NCI-H774 (cell line): Measurements from ENCODE around the gene LSR.
"Not testable (repeated sequence)": the region's sequence is repeated elsewhere in the genome, so short reads cannot be mapped to it uniquely, and the experiment has no call there.

ENCODE experiments used
- DNase-seq: peaks from one replicate; lab custom pipeline; 2025; lab: John Stamatoyannopoulos, UW

Gene LSR

DNA sequence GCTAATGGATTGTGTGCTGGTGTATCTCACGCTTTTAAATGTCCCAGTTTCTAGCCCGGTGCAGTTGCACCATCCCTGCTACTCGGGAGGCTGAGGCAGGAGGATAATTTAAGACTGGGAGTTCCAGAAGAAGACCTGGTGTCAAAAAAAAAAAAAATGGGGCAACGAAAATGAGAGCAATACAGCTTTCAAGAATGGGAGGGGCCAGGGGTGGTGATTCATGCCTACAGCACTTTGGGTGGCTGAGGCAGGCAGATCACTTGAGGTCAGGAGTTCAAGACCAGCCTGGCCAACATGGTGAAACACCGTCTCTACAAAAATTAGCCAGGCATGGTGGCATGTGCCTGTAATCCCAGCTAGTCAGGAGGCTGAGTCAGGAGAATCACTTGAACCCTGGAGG, 37.3 kb downstream of the LSR start:
- DNase-seq: not testable (repeated sequence)

DNA sequence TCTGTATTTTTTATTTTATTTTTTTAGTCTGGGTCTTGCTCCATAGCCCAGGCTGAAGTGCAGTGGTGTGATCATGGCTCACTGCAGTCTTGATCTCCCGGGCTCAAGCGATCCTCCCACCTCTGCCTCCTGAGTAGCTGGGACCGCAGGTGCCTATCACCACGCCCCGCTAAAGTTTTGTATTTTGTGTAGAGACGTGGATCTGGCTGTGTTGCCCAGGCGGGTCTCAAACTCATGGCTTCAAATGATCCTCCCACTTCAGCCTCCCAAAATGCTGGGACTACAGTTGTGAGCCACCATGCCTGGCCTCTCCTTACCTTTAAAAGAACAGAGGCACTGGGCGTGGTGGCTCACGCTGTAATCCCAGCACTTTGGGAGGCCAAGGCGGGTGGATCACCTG, 38.9 kb downstream of the LSR start:
- DNase-seq: no peak

DNA sequence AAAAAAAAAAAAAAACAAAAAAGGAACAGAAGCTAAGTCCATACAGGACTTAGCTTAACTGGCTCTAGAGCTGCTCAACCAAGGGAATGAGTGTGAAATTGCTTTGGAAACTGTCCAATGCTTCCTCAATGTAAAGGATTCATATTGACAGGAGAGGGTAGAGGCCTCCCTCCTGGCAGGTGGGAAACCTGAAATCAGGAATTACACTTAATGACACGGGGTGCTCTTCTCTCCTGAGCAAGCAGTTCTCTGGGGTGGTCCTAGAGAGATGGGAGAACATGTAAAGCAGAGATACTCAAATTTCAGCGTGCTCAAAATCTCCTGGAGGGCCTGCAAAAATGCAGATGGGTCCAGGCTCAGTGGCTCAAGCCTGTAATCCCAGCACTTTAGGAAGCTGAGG, 39.5 kb downstream of the LSR start:
- no peak for DNase-seq

DNA sequence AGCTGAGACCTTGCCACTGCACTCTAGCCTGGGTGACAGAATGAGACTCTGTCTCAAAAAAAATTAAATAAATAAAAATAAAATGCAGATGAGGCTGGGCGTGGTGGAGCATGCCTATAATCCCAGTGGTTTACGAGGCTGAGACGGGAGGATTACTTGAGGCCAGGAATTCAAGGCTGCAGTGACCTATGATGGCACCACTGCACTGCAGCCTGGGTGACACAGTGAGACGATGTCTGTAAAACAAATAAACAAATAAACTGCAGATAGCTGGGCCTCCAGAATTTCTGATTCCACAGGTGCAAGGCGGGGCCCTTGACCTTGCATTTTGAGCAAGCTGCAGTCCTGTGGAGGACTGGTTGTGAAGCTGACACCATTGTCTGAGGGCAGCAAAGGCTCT, 40.1 kb downstream of the LSR start:
- DNase-seq: no peak

DNA sequence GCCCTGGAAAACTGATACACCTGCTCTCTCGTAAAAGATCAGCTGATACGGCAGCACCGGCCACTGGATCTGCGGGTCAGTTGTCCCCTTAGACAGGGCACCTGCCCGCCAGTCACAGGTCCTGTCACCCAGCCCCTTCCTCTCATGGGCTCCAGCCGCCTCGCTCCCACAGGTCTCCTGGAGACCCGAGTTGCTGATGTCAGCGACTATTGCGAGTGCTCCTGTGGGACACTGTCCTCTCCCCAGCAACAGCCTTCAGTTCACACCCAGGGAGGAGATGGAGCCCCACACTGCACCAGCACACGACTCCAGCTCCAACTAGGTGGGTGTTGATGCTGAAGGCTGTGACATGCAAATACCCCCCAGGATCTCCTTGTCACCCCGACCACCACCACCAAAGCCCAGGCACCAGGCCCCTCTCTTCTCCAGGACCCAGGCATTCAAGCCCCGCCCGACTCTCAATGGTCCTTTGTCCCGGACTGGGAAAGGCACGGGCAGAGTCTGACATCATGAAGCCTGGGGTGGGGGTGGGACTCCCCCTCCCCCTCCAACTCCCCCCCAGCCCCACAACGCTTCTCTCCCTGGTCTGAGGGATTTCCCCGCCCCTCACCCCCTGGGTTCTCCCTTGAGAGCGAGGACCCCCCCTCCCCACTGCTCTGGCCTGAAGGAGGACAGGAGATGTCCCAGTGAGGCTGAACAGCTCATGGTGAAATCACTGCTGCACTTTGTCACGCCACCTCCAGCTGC, 41.8 kb downstream of the LSR start:
- no peak for DNase-seq

DNA sequence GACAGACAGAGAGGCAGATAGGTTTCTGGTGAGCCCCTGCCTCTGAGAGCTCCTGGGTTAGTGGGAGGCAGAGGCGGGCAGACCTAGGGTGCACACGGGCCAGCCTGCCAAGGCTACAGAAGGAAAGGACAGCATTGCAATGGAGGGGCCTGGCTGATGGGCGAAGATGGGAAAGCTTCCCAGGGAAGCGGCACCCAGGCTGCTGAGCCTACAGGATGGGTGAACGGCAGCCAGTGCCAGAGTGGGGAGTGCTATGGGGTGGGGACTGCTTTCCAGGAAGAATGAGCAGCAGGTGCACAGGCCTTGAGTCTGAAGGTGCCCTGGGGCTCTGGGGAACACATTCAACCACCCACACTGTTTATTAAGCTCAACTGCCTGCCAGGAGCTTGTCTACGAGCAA, 42.5 kb downstream of the LSR start:
- DNase-seq: no peak

GRCh38 chr19:35291916-35292315, 43.1 kb downstream of the LSR start, which contains the start of gene MAG:
Gene MAG, plus strand, starts transcription at chr19:35292161. Its CDS starts 3,248 bp downstream, at chr19:35295409.
- no peak for DNase-seq

- DNase-seq: no peak
Observed at GRCh38 chr19:35292421-35293362, 43.9 kb downstream of the LSR start.

DNA sequence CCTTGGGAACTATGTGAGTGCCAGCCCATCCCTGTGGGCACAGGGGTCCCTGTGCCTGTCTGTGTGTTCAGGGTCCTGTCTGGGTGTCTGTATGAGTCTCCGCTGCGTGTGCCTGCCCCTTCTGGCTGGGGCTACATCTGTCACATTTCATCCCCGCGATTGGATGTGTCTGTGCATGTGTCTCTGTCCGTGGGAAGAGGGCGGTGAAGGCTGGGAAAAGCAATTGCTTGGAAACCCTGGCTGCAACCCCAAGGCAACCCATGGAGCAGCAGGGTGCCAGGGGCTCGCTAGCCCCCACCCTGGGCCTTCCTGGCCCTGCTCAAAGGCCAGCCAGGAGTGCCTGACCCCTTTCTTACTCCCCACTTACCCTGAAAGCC, 44.5 kb downstream of the LSR start:
- DNase-seq: no peak

GRCh38 chr19:35293808-35294207, 45.0 kb downstream of the LSR start:
- DNase-seq: no peak

DNA sequence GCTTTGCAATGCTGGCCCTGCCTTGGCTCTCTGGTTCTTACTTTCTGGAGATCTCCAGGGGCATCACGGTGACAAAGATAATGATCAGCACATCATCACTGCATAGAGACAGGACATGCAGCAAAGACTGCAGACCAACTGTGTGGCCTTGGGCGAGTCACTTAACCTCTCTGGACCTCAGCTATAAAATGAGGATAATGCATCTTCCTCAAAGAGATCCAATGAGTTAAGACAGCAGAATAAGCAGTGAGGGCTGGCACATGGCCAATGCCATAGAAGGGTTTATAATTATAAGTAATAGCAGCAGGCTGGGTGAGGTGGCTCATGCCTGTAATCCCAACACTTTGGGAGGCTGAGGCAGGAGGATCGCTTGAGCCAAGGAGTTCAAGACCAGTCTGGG, 45.5 kb downstream of the LSR start:
- DNase-seq: no peak

DNA sequence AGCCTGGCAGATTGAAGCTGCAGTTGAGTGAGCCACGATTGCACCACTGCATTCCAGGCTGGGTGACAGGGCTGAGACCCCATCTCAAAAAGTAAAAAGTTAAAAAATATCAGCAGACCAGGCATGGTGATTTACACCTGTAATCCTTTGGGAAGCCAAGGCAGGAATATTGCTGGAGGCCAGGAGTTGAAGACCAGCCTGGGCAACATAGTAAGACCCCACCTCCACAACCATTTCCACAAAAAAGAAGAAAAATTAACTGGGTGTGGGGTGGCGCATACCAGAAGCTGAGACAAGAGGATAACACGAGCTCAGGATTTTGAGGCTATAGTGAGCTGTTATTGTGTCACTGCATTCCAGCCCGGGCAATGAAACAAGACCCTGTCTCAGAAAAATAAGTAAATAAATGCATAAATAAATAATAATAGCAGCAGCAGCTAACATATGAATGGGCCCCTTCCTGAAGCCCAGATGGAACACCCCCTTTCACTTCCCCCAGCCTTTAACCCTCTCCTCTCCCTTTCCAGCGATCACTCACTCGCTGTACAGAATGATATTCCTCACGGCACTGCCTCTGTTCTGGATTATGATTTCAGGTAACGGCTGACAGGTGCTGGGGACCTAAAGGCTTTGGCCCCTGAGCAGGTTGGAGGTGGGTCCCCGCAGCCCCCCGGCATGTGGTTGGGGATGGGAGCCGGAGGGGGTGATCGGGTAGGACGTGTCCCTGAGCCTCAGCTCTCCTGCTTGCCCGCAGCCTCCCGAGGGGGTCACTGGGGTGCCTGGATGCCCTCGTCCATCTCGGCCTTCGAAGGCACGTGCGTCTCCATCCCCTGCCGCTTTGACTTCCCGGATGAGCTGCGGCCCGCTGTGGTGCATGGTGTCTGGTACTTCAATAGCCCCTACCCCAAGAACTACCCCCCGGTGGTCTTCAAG, 46.3 kb downstream of the LSR start:
- no peak for DNase-seq

DNA sequence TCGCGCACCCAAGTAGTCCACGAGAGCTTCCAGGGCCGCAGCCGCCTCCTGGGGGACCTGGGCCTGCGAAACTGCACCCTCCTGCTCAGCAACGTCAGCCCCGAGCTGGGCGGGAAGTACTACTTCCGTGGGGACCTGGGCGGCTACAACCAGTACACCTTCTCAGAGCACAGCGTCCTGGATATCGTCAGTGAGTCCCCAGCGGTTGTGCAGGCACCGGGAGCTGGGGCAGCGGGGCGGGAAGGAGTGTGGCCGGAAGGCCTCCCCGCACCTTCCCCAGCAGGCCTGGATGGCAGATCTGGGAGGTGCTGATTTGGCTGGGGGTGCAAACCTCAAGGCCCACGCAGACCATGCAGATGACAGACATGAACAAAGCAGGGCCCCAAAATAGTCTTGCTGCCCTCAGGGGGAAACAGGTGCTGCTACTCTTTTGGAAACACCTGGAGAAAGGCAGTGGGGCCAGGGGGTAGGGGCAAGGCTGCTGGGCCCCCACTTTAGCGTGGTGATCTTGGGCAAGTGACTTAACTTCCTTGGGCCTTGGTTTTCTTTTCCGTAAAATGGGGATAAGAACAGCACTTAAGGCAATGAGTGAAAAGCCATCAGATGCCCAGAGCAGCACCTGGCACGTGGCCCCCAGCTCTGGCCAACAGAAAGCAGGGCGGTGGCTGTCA, 47.1 kb downstream of the LSR start:
- no peak for DNase-seq

DNA sequence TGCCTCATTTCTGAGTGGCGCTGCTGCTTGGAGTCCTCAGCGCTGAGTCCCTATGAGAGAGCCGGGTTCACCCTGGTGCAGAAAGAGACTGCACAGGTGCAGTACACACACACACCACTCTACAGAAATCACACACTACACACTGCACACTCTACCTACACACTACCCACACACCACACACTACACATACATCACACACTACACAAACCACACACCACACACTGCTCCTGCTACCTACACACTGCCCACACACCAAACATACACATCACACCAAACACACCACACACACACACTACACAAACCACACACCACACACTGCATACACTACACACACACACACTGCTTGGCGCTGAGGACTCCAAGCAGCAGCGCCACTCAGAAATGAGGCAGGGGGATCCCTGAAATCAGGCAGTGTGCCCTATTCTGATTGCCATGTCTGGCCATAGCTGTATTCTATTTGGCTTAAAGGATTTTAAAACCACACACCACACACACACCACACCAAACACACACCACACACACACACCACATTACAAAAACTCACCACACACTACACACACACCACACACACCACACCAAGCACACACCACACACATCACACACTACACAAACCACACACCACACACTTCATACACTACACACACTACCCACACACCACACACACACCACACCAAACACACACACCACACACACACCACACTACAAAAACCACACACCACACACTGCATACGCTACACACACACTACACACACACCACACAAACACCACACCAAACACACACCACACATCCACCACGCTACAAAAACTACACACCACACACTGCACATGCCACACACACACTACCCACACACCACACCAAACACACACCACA, 48.1 kb downstream of the LSR start:
- no peak for DNase-seq

GRCh38 chr19:35297515-35297848, 48.7 kb downstream of the LSR start:
- no peak for DNase-seq

DNA sequence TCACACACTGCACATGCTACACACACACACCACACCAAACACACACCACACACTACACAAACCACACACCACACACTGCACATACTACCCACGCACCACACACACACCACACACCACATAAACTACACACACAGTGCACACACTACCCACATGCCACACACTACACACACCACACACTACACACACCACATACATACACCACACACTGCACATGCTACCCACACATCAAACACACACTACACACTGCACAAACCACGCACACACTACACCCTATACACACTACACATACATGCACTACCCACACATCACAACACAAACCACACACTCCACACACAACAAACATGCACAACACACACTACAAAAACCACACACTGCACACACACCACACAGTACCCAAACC, 49.1 kb downstream of the LSR start:
- no peak for DNase-seq

DNA sequence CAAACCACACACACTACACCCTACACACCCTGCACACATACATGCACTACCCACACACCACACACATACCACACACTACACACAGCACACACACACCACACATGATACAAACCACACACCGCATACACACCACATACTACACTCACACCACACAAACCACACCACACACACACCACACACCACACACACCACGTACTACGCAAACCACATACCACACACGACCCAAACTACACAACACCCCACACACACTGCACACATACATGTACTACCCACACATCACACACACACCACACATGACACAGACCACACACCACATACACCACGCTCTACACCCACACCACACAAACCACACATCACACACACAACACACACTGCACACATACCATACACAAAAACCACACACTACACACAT, 49.8 kb downstream of the LSR start:
- DNase-seq: no peak

DNA sequence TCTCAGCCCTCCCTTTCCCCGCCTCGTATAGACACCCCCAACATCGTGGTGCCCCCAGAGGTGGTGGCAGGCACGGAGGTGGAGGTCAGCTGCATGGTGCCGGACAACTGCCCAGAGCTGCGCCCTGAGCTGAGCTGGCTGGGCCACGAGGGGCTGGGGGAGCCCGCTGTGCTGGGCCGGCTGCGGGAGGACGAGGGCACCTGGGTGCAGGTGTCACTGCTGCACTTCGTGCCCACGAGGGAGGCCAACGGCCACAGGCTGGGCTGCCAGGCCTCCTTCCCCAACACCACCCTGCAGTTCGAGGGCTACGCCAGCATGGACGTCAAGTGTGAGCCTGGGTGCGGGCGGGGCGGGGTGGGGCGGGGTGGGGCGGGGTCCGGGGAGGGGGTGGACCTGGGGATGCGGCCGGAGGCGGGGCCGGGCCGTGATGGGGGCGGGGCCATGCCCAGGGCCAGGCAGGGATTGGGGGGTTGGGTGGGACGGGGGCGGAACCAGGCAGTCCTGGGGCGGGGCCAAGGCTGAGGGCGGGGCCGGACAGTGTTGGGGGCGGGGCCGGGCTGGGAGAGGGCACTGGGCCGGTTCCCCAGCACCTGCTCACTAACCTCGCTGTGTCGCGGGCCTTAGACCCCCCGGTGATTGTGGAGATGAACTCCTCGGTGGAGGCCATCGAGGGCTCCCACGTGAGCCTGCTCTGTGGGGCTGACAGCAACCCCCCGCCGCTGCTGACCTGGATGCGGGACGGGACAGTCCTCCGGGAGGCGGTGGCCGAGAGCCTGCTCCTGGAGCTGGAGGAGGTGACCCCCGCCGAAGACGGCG, 50.9 kb downstream of the LSR start:
- DNase-seq: no peak

DNA sequence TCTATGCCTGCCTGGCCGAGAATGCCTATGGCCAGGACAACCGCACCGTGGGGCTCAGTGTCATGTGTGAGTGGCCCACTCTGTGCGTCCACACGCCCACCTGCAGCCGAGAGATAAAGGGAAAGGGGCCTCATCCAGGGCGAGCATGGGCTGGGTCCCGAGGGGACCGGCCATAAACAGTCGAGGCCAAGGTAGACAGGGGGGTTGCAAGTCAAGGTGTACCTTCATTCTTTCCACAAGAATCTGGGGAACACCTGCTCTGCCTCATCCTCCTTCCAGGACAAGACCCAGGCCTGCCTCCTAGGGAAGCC, 51.5 kb downstream of the LSR start:
- DNase-seq: no peak

DNA sequence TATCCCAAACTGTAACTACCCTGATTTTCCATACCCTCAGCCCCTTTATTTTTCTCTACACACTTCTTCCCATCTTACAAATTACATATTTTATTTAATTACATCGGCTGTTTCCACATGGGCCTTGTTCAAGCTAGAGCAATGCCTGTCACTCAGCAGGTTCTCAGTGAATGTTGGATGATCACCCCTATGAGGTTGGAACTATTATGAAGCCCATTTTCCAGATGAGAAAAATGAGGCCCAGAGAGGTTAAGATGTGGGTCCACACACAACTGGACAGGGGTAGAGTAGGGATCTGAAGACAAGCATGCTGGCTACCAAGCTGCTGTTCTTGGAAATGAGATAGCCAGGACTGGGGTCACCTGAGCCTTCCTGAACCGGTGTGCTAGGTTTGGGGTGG, 53.2 kb downstream of the LSR start:
- DNase-seq: no peak
